ENCODE results near the gene SRP68. TPM values are rescaled to one million over a fixed set of nuclear protein-coding genes. Genes with fewer than 3 reads are reported as not detected.

The SRP68 gene
- total and polyA plus RNA-seq, 2 of the 8 experiments (the other 6 are each of a cell fraction or from before 2014, with no cell fraction given) = 57.7 to 83.5 TPM

GRCh38 chr17:75998327-75998795, 74.0 kb downstream of the SRP68 start:
- CTCF ChIA-PET (ENCODE audit: partially characterized antibody) = interaction anchor here (0.6 to 32.0 kb wide), 10 partner anchors 9 to 303 kb away, joined by 3 to 885 read pairs (median 4); partner anchors contain the start of genes EVPL, MRPL38 and TRIM65
- no peaks in the 10 kb centered on the region for H3K27me3 ChIP-seq (replicated peaks in 1 of 4; ENCODE audit: control insufficient read depth in 3 of 4, extremely low read depth in 1 of 4, insufficient read depth in 3 of 4, low read length in 3 of 4)

More at GRCh38 chr17:75998327-75998795, 74.0 kb downstream of the SRP68 start:
- no peak overlapping the region for H4K91ac ChIP-seq (replicated peaks; ENCODE audit: insufficient read length, low read length)
- H3K4me1 ChIP-seq (replicated peaks in 1 of 4; ENCODE audit: control insufficient read depth in 3 of 4, insufficient read depth in 4 of 4, low read length in 3 of 4) = no peaks in the 10 kb centered on the region; a peak in 3 of 7 replicates
- no peak overlapping the region for H3K4ac ChIP-seq (replicated peaks; ENCODE audit: insufficient read length, low read depth, low read length)
- H3K4me3 ChIP-seq (ENCODE audit: extremely low read depth in 1 of 4, insufficient read depth in 2 of 4, low read depth in 3 of 4, low read length in 4 of 4) = no peak overlapping the region
- TF ChIP-seq KDM4A (IDR thresholded peaks at IDR 0.05; ENCODE audit: low read depth, low read length, severe bottlenecking) = no peak
- no peak for TF ChIP-seq SIN3A (conservative IDR thresholded peaks at IDR 0.05 in 1 of 2, IDR thresholded peaks at IDR 0.05 in 1 of 2; ENCODE audit: low read depth in 1 of 2, low read length in 2 of 2)
- TF ChIP-seq SUZ12 (IDR thresholded peaks at IDR 0.05; ENCODE audit: low read length) = no peak
- TF ChIP-seq JUN (IDR thresholded peaks at IDR 0.05; ENCODE audit: low read depth, low read length) = no peak
- H3K79me2 ChIP-seq (ENCODE audit: control insufficient read depth in 1 of 2, insufficient read depth in 2 of 2, low read length in 2 of 2) = no peaks in the 10 kb centered on the region
- no peak overlapping the region for H2BK5ac ChIP-seq (ENCODE audit: low read depth, low read length)
- no peak overlapping the region for H2BK15ac ChIP-seq (ENCODE audit: low read length)
- no peak overlapping the region for H3K56ac ChIP-seq (replicated peaks; ENCODE audit: insufficient read length, low read depth, low read length)
- H2BK120ac ChIP-seq (replicated peaks; ENCODE audit: low read depth, low read length) = no peak overlapping the region
- H4K20me1 ChIP-seq (replicated peaks in 1 of 2; ENCODE audit: control insufficient read depth in 1 of 2, insufficient read depth in 2 of 2, low read length in 2 of 2) = no peaks in the 10 kb centered on the region
- no peaks in the 10 kb centered on the region for H3K23me2 ChIP-seq (ENCODE audit: low read depth, low read length)
- H2AFZ ChIP-seq (ENCODE audit: low read length) = no peak overlapping the region
- no peak overlapping the region for H2BK20ac ChIP-seq (ENCODE audit: low read length)
- no peak overlapping the region for H3K18ac ChIP-seq (ENCODE audit: extremely low read depth, low read length)
- H2AK5ac ChIP-seq (ENCODE audit: low read depth, low read length) = no peak overlapping the region
- no peaks in the 10 kb centered on the region for H3K79me1 ChIP-seq (ENCODE audit: low read depth, low read length)
- no peak overlapping the region for H3K4me2 ChIP-seq (ENCODE audit: insufficient read depth in 1 of 2, low read depth in 2 of 2, low read length in 2 of 2)
- WGBS, 2 experiments (ENCODE audit: extremely low coverage in 1 of 2, insufficient coverage in 1 of 2, insufficient read length in 1 of 2, insufficient replicate concordance in 2 of 2, low coverage in 1 of 2, low lambda C conversion rate in 2 of 2, missing lambda C conversion rate in 1 of 2) = 88% methylated on average over 9 of the region's 9 CpGs; no CpG with 5 or more reads in 1 of the 2 experiments
- no peak overlapping the region for H3K27ac ChIP-seq (ENCODE audit: low read depth, low read length)
- no peak for DNase-seq (ENCODE audit: low read depth in 1 of 2, low spot score in 2 of 2)
- no peak overlapping the region for H3K9ac ChIP-seq (replicated peaks in 1 of 4; ENCODE audit: extremely low read depth in 1 of 4, low read depth in 3 of 4, low read length in 3 of 4)
- H3K23ac ChIP-seq (ENCODE audit: insufficient read length) = no peak overlapping the region
- H4K5ac ChIP-seq (ENCODE audit: insufficient read length, low read depth, low read length) = no peak overlapping the region
- peaks cover 0 to 2% (median under 1%) of the 10 kb centered on the region in 4 experiments; a peak in 2 of 8 replicates for H3K36me3 ChIP-seq (ENCODE audit: control insufficient read depth in 2 of 4, insufficient read depth in 4 of 4, low read length in 3 of 4)
- H2BK12ac ChIP-seq (ENCODE audit: low read depth, low read length) = no peak overlapping the region
- H4K8ac ChIP-seq (ENCODE audit: extremely low read depth, insufficient read depth, low read length) = no peak overlapping the region
- no peaks in the 10 kb centered on the region for H3K9me3 ChIP-seq (ENCODE audit: insufficient read depth in 2 of 2, low read depth in 1 of 2, low read length in 1 of 2)
- H3K14ac ChIP-seq (ENCODE audit: insufficient read length) = no peak overlapping the region
- POLR2A ChIA-PET (ENCODE audit: partially characterized antibody) = interaction anchor here (0.6 to 1.8 kb wide), 4 partner anchors 10 to 57 kb away, joined by 3 to 8 read pairs (median 4); partner anchors contain the start of gene FBF1
- FAIRE-seq = no peak

Data from H1 (cell line).